Neural progenitor cell (in vitro differentiated cells): ENCODE results near the gene ACP4.

Experiments used
- EZH2 ChIP-seq: fragments of 200-600 bp; sonication (generic); IDR thresholded peaks from 2 replicates; pipeline ENCODE4 v1.6.1; 2017; ENCODE audit warnings: antibody characterized with exemption, mild to moderate bottlenecking, moderate library complexity
- TF ChIP-seq, protein P1 (sequence below): fragments of 200-600 bp; sonication (generic); IDR thresholded peaks from 2 replicates; pipeline ENCODE4 v1.5.1; 2017; ENCODE audit warnings: antibody characterized with exemption, mild to moderate bottlenecking

DNA sequence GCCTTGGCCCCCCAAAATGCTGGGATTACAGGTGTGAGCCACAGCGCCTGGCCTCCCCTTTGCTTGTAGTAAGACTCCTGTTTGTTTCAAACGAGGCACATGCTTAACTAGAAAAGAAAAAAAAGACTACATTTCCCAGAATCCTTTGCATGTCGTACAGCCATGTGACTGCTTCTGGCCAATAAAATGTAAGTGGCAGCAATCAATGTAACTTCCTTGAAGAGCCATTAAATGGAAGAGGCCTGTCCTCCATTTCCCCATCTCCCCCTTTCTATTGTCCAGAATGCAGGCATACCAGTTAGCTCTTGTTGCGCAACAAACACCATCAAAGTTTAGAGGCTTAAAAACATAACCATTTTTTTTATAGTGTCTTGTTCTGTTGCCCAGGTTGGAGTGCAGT, 30.3 kb upstream of the ACP4 start:
- no peak for TF ChIP-seq EZH2
- TF ChIP-seq, protein P1, sequence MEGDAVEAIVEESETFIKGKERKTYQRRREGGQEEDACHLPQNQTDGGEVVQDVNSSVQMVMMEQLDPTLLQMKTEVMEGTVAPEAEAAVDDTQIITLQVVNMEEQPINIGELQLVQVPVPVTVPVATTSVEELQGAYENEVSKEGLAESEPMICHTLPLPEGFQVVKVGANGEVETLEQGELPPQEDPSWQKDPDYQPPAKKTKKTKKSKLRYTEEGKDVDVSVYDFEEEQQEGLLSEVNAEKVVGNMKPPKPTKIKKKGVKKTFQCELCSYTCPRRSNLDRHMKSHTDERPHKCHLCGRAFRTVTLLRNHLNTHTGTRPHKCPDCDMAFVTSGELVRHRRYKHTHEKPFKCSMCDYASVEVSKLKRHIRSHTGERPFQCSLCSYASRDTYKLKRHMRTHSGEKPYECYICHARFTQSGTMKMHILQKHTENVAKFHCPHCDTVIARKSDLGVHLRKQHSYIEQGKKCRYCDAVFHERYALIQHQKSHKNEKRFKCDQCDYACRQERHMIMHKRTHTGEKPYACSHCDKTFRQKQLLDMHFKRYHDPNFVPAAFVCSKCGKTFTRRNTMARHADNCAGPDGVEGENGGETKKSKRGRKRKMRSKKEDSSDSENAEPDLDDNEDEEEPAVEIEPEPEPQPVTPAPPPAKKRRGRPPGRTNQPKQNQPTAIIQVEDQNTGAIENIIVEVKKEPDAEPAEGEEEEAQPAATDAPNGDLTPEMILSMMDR = no peak
